Ishikawa (cell line): ENCODE measurements around the gene MPI.

Experiments
- CREB1 ChIP-seq: IDR thresholded peaks from 2 replicates; pipeline ENCODE4 v1.6.1; 2012; ENCODE audit warnings: low read depth
- EGR1 ChIP-seq: IDR thresholded peaks from 2 replicates; pipeline ENCODE4 v1.6.1; 2012
- EP300 ChIP-seq: IDR thresholded peaks from 2 replicates; pipeline ENCODE4 v1.6.1; 2012; ENCODE audit warnings: borderline replicate concordance
- TAF1 ChIP-seq: IDR thresholded peaks from 2 replicates; pipeline ENCODE4 v1.6.1; 2012; ENCODE audit warnings: low read depth, mild to moderate bottlenecking

DNA sequence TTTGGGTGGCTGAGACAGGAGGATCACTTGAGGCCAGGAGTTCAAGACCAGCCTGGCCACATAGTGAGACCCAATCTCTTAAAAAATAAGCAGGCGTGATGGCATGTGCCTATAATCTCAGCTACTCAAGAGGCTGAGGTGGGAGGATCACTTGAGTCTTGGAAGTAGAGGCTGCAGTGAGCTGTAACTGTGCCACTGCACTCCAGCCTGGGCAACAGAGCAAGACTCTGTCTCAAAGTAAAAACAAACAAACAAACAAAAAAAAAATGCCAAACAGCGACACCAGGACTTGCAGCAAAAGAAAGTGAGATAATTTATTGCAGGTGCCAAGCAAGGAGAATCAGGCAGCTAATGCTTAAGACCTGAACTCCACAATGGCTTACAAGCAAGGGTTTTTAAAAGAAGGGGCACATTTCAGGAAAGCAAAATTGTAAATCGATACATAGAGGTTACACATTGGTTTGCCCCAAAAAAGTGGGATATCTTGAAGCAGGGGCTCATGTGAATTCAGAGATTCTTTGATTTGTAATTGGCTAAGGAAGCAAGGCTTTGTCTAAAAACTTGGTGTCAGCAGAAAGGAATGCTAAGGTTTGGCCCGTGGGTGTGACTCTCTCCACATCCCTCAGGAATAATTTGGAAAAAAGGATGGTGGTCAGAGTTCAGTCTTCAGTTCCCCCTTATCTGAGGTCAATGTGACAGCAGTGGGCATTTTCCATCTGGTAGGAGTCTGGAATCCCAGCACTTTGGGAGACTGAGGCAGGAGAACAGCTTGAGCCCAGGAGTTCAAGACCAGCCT is 5.2 kb upstream of the MPI start:
- TF ChIP-seq TAF1 (no peak), EGR1 (no peak), CREB1 (no peak), EP300 (no peak)
